Neural cell (in vitro differentiated cells): ENCODE data around the gene TMEM17. TPM values are rescaled to one million over a fixed set of nuclear protein-coding genes. Genes with fewer than 3 reads are reported as not detected.

Experiments used
- H2AFZ ChIP-seq: fragments of 200-600, 300-800 bp; sonication (generic), shearing (Covaris generic); 2 replicates; pipeline ENCODE4 v1.6.0; 2014; ENCODE audit warnings: low read depth, mild to moderate bottlenecking, antibody characterized with exemption, low read length, moderate library complexity
- H3F3A ChIP-seq: fragments of 200-600 bp; shearing (Covaris generic); 2 replicates; pipeline ENCODE4 v1.6.1; 2016; ENCODE audit warnings: mild to moderate bottlenecking, moderate library complexity, mixed read lengths, antibody characterized with exemption, low read length; ENCODE audit not compliant: insufficient read depth, poor library complexity, severe bottlenecking
- H3K27ac ChIP-seq: fragments of 200-600, 300-800 bp; sonication (generic), shearing (Covaris generic); 2 replicates; pipeline ENCODE4 v1.5.1; 2014; ENCODE audit warnings: mild to moderate bottlenecking, low read length, moderate library complexity
- H3K27me3 ChIP-seq: fragments of 300-800, 200-600 bp; sonication (generic), shearing (Covaris generic); 2 replicates; pipeline ENCODE4 v1.6.0; 2014; ENCODE audit warnings: mild to moderate bottlenecking, low read depth, low read length, moderate library complexity; ENCODE audit not compliant: insufficient read depth
- H3K36me3 ChIP-seq: fragments of 300-800, 200-600 bp; sonication (generic), shearing (Covaris generic); 2 replicates; pipeline ENCODE4 v1.5.1; 2014; ENCODE audit warnings: mild to moderate bottlenecking, antibody characterized with exemption, low read length, moderate library complexity; ENCODE audit not compliant: insufficient read depth
- H3K4me2 ChIP-seq: fragments of 300-800, 200-600 bp; sonication (generic), shearing (Covaris generic); 2 replicates; pipeline ENCODE4 v1.6.0; 2014; ENCODE audit warnings: mild to moderate bottlenecking, low read length
- H3K4me3 ChIP-seq: fragments of 300-800, 200-600 bp; sonication (generic), shearing (Covaris generic); 2 replicates; pipeline ENCODE4 v1.5.1; 2014; ENCODE audit warnings: mild to moderate bottlenecking, low read length, moderate library complexity
- H3K79me2 ChIP-seq: fragments of 200-600 bp; shearing (Covaris generic); replicated peaks from 2 replicates; pipeline ENCODE4 v1.6.0; 2014; ENCODE audit warnings: mild to moderate bottlenecking, low read length, moderate library complexity; ENCODE audit not compliant: insufficient read depth
- H3K9ac ChIP-seq: fragments of 300-800, 200-600 bp; sonication (generic), shearing (Covaris generic); 2 replicates; pipeline ENCODE4 v1.6.1; 2016; ENCODE audit warnings: mild to moderate bottlenecking, low read length, mixed read lengths
- H3K9me2 ChIP-seq: fragments of 200-600 bp; shearing (Covaris generic); 2 replicates; pipeline ENCODE4 v1.6.1; 2016; ENCODE audit warnings: mild to moderate bottlenecking, low read length, mixed read lengths; ENCODE audit not compliant: insufficient read depth
- H3K9me3 ChIP-seq: fragments of 200-600, 300-800 bp; sonication (generic), shearing (Covaris generic); 2 replicates; pipeline ENCODE4 v1.6.1; 2016; ENCODE audit warnings: mild to moderate bottlenecking, mixed run types, low read length, moderate library complexity, mixed read lengths
- H4K20me1 ChIP-seq: fragments of 200-600 bp; shearing (Covaris generic); 2 replicates; pipeline ENCODE4 v1.6.1; 2016; ENCODE audit warnings: mild to moderate bottlenecking, mixed run types; ENCODE audit not compliant: insufficient read depth
- EP300 ChIP-seq: fragments of 450-650 bp; conservative IDR thresholded peaks from 2 replicates; pipeline ENCODE4 v1.6.1; 2014; ENCODE audit warnings: antibody characterized with exemption, mild to moderate bottlenecking, moderate library complexity; ENCODE audit not compliant: poor library complexity, severe bottlenecking
- EZH2 ChIP-seq: fragments of 200-600, 300-800 bp; shearing (Covaris generic), sonication (generic); IDR thresholded peaks from 2 replicates; pipeline ENCODE4 v1.6.1; 2014; ENCODE audit warnings: antibody characterized with exemption, low read length, borderline replicate concordance, mild to moderate bottlenecking; ENCODE audit not compliant: insufficient read depth, poor library complexity, severe bottlenecking
- MXI1 ChIP-seq: fragments of 450-650 bp; conservative IDR thresholded peaks from 2 replicates; pipeline ENCODE4 v1.6.1; 2014; ENCODE audit warnings: antibody characterized with exemption, mild to moderate bottlenecking; ENCODE audit not compliant: poor library complexity, severe bottlenecking
- POLR2AphosphoS5 ChIP-seq: IDR thresholded peaks from 2 replicates; pipeline ENCODE4 v1.6.1; 2012
- RAD21 ChIP-seq: fragments of 450-650 bp; conservative IDR thresholded peaks from 2 replicates; pipeline ENCODE4 v1.6.1; 2014; ENCODE audit warnings: antibody characterized with exemption, mild to moderate bottlenecking, moderate library complexity
- SMC3 ChIP-seq: fragments of 450-650 bp; conservative IDR thresholded peaks from 2 replicates; pipeline ENCODE4 v1.6.1; 2014; ENCODE audit warnings: antibody characterized with exemption, mild to moderate bottlenecking, moderate library complexity; ENCODE audit not compliant: poor library complexity
- TAF1 ChIP-seq: IDR thresholded peaks from 2 replicates; pipeline ENCODE4 v1.6.1; 2012; ENCODE audit warnings: low read depth
- polyA plus RNA-seq: library from polyadenylated mRNA; depleted of rRNA; stranded (reverse); fragments of >200 nt; gene quantifications from 2 replicates; pipeline ENCODE4 v1.2.3, GENCODE V29; 2014
- TF ChIP-seq, protein P1 (sequence below): fragments of 450-650 bp; IDR thresholded peaks from 2 replicates; pipeline ENCODE4 v1.5.1; 2014; ENCODE audit warnings: antibody characterized with exemption, mild to moderate bottlenecking, moderate library complexity; ENCODE audit not compliant: poor library complexity, severe bottlenecking
- TF ChIP-seq, protein P2 (sequence below): IDR thresholded peaks from 2 replicates; pipeline ENCODE4 v1.6.1; 2012; ENCODE audit warnings: borderline replicate concordance

Gene TMEM17
- polyA plus RNA-seq, 1 donor from 2014 or later, result 8.6 TPM

DNA sequence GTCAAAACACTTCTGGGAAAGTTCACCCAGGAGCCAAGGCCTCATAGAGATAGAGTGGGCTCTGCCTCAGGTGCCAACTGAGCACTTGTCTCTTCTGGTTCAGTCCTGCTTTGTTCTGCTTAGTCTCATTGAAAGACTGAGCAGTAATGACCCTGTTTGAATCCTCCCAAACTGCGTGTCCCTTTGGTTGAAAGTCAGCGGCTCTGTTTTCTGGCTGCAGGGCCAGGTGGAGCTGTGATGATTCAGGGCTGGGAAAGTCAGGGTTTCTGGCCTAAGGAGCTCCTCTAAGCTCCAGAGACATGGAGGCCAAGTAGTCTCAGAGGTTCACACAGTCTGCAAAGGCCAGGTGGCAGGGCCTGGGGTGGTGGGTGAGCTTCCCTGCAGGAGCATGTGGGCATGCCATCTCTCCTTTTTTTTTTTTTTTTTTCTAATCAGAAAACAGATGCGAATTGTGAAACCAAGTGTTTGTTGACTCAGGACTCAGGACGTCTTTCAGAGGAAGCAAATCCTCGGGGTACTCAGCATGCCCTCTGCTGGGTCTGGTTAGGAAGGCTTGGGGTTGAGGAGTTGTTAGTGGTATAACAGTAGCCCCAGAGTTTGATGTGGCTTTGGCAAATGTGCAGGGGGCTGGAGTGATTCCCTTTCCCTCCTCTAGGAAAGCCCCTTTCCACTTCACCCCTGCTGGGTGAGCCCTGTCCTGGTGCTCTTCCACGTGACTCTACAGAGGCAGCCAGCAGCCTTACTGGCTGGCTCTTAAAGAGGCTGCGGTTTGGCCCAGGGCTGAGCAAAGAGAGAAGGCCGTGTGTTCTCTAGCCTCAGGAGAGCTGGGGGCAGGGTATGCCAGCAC lies 38.3 kb downstream of the TMEM17 start:
- Histone ChIP-seq H4K20me1 (no peaks in the 10 kb centered on the region), H2AFZ (no peak overlapping the region), H3K4me3 (no peak overlapping the region), H3K9ac (no peak overlapping the region), H3K9me3 (no peaks in the 10 kb centered on the region), H3K27me3 (no peaks in the 10 kb centered on the region), H3K4me2 (no peak overlapping the region), H3K9me2 (no peaks in the 10 kb centered on the region), H3K79me2 (no peaks in the 10 kb centered on the region), H3F3A (no peaks in the 10 kb centered on the region), H3K36me3 (no peaks in the 10 kb centered on the region), H3K27ac (no peak overlapping the region)
- TF ChIP-seq TAF1 (no peak), EZH2 (no peak), POLR2AphosphoS5 (no peak), EP300 (no peak), RAD21 (no peak), SMC3 (no peak), MXI1 (no peak)
- TF ChIP-seq, protein P1, sequence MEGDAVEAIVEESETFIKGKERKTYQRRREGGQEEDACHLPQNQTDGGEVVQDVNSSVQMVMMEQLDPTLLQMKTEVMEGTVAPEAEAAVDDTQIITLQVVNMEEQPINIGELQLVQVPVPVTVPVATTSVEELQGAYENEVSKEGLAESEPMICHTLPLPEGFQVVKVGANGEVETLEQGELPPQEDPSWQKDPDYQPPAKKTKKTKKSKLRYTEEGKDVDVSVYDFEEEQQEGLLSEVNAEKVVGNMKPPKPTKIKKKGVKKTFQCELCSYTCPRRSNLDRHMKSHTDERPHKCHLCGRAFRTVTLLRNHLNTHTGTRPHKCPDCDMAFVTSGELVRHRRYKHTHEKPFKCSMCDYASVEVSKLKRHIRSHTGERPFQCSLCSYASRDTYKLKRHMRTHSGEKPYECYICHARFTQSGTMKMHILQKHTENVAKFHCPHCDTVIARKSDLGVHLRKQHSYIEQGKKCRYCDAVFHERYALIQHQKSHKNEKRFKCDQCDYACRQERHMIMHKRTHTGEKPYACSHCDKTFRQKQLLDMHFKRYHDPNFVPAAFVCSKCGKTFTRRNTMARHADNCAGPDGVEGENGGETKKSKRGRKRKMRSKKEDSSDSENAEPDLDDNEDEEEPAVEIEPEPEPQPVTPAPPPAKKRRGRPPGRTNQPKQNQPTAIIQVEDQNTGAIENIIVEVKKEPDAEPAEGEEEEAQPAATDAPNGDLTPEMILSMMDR, result no peak
- TF ChIP-seq, protein P2, sequence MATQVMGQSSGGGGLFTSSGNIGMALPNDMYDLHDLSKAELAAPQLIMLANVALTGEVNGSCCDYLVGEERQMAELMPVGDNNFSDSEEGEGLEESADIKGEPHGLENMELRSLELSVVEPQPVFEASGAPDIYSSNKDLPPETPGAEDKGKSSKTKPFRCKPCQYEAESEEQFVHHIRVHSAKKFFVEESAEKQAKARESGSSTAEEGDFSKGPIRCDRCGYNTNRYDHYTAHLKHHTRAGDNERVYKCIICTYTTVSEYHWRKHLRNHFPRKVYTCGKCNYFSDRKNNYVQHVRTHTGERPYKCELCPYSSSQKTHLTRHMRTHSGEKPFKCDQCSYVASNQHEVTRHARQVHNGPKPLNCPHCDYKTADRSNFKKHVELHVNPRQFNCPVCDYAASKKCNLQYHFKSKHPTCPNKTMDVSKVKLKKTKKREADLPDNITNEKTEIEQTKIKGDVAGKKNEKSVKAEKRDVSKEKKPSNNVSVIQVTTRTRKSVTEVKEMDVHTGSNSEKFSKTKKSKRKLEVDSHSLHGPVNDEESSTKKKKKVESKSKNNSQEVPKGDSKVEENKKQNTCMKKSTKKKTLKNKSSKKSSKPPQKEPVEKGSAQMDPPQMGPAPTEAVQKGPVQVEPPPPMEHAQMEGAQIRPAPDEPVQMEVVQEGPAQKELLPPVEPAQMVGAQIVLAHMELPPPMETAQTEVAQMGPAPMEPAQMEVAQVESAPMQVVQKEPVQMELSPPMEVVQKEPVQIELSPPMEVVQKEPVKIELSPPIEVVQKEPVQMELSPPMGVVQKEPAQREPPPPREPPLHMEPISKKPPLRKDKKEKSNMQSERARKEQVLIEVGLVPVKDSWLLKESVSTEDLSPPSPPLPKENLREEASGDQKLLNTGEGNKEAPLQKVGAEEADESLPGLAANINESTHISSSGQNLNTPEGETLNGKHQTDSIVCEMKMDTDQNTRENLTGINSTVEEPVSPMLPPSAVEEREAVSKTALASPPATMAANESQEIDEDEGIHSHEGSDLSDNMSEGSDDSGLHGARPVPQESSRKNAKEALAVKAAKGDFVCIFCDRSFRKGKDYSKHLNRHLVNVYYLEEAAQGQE, result no peak

DNA sequence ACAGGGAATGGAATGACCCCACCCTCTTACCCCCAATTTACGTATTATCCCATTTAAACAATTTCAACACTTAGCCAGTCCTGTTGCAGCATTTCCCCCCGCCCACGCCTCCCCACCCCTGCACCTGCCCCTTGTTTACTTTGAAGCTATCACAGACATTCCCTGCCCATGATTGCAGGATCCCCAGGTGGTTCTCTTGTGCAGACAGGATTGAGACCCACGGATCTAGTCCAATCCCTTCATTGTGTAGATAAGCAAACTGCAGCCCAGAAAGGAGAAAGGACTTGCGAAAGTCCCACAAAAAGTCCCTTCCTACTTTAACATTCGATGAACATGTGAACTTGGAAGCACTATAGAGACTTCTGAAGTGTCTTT lies 38.9 kb downstream of the TMEM17 start:
- H2AFZ ChIP-seq, result no peak overlapping the region
- no peaks in the 10 kb centered on the region for H3K27me3 ChIP-seq
- no peak overlapping the region for H3K4me3 ChIP-seq
- H4K20me1 ChIP-seq, result no peaks in the 10 kb centered on the region
- H3K4me2 ChIP-seq, result no peak overlapping the region
- no peak overlapping the region for H3K27ac ChIP-seq
- no peaks in the 10 kb centered on the region for H3K9me2 ChIP-seq
- H3K9ac ChIP-seq, result no peak overlapping the region
- H3K79me2 ChIP-seq, result no peaks in the 10 kb centered on the region
- no peaks in the 10 kb centered on the region for H3K36me3 ChIP-seq
- no peaks in the 10 kb centered on the region for H3K9me3 ChIP-seq
- TF ChIP-seq, protein P1, result no peak
- TF ChIP-seq SMC3 (no peak), MXI1 (no peak), RAD21 (no peak)
- TF ChIP-seq, protein P2, result no peak
- no peaks in the 10 kb centered on the region for H3F3A ChIP-seq
